Panc1 (cell line): Measurements from ENCODE around the gene FOXD1. TPM values are rescaled to one million over a fixed set of nuclear protein-coding genes. Genes with fewer than 3 reads are reported as not detected.

Source experiments
- ATAC-seq: fragments of 200-7000 bp; cut with Tn5 transposase; 2 replicates; pipeline ENCODE4 v1.9.1; 2020; ENCODE audit warnings: mild to moderate bottlenecking, moderate library complexity
- BruUV-seq: library from RNA; stranded (reverse); fragments of 400-500 nt; replicated peaks from 2 replicates; lab custom pipeline; 2021; lab: Mats Ljungman, UMichigan
- CTCF ChIA-PET: fragments of 300-600 bp; sonication (Branson Sonifier 250); formaldehyde crosslinking; loops from one replicate; lab custom pipeline; 2022; ENCODE audit warnings: antibody characterized with exemption; lab: Charles Lee
- POLR2A ChIA-PET: fragments of 300-600 bp; sonication (Branson Sonifier 250); formaldehyde crosslinking; loops from one replicate; lab custom pipeline; 2022; ENCODE audit warnings: antibody characterized with exemption; lab: Charles Lee
- DNase-seq: peaks from one replicate; pipeline ENCODE4 v3.0.0-alpha.2; 2010; ENCODE audit warnings: low read depth, low spot score
- H3K27ac ChIP-seq: 2 replicates; pipeline ENCODE4 v1.5.1; 2011; ENCODE audit warnings: mild to moderate bottlenecking, low read length, inconsistent platforms
- H3K27me3 ChIP-seq: fragments of 200-500 bp; sonication (Bioruptor generic); 2 replicates; pipeline ENCODE4 v1.6.0; 2014; ENCODE audit warnings: low read length, inconsistent platforms; ENCODE audit not compliant: control insufficient read depth, insufficient read depth
- H3K36me3 ChIP-seq: fragments of 200-500 bp; sonication (Bioruptor generic); 2 replicates; pipeline ENCODE4 v1.5.1; 2014; ENCODE audit warnings: inconsistent platforms, mild to moderate bottlenecking, low read length, moderate library complexity; ENCODE audit not compliant: control insufficient read depth, insufficient read depth
- H3K4me1 ChIP-seq: 2 replicates; pipeline ENCODE4 v1.5.1; 2011; ENCODE audit warnings: inconsistent platforms, mild to moderate bottlenecking, low read length, moderate library complexity; ENCODE audit not compliant: control insufficient read depth, insufficient read depth
- H3K4me3 ChIP-seq, 2 experiments: 2 replicates each; pipeline ENCODE4 v1.5.1; 2011 to 2012; ENCODE audit warnings: low read depth in 2 of 2, low read length in 2 of 2, mild to moderate bottlenecking in 2 of 2, inconsistent platforms in 1 of 2, moderate library complexity in 1 of 2
- H3K9me3 ChIP-seq: fragments of 200-500 bp; sonication (Bioruptor generic); 2 replicates; pipeline ENCODE4 v1.5.1; 2014; ENCODE audit warnings: low read depth, mild to moderate bottlenecking, inconsistent platforms, low read length, moderate library complexity; ENCODE audit not compliant: control insufficient read depth, insufficient read depth
- CTCF ChIP-seq: fragments of 450-650 bp; IDR thresholded peaks from 2 replicates; pipeline ENCODE4 v1.5.1; 2017; ENCODE audit warnings: mild to moderate bottlenecking
- POLR2AphosphoS5 ChIP-seq: IDR thresholded peaks from 2 replicates; pipeline ENCODE4 v1.6.1; 2012; ENCODE audit warnings: mild to moderate bottlenecking, low read depth, low read length, moderate library complexity
- REST ChIP-seq, 2 experiments: IDR thresholded peaks; 2 replicates each; pipeline ENCODE4 v1.6.1; 2011 to 2012; ENCODE audit warnings: low read depth in 2 of 2, control low read depth in 1 of 2, low read length in 1 of 2, mild to moderate bottlenecking in 1 of 2, moderate library complexity in 1 of 2; ENCODE audit not compliant: insufficient read depth in 1 of 2
- SIN3A ChIP-seq: IDR thresholded peaks from 2 replicates; pipeline ENCODE4 v1.6.1; 2012; ENCODE audit warnings: low read depth, mild to moderate bottlenecking, low read length, moderate library complexity, borderline replicate concordance; ENCODE audit not compliant: insufficient read depth
- TCF7L2 ChIP-seq: IDR thresholded peaks from 2 replicates; pipeline ENCODE4 v1.6.1; 2011; ENCODE audit warnings: mild to moderate bottlenecking, low read depth, low read length, inconsistent platforms
- in situ Hi-C: cut with HindIII; loops from 2 replicates; pipeline ENCODE4 v1.10.0; 2016; ENCODE audit warnings: low sequenced_read_pairs, low pct_unique_long_range_greater_than_20kb
- intact Hi-C: fragments of 100-400 bp; cut with micrococcal nuclease; formaldehyde crosslinking; loops from one replicate; pipeline ENCODE4 v1.10.0; 2022; ENCODE audit not compliant: unreplicated experiment
- total RNA-seq: library from RNA; stranded (reverse); gene quantifications from one replicate; pipeline ENCODE4 v1.2.1, GENCODE V29; 2021; ENCODE audit not compliant: unreplicated experiment

Gene FOXD1
- total RNA-seq, 1 experiment from 2014 or later, result 63.3 TPM

GRCh38 chr5:73472116-73472515 is 23.5 kb upstream of the FOXD1 start:
- no peaks in the 10 kb centered on the region for H3K36me3 ChIP-seq
- POLR2A ChIA-PET, result no interaction called here
- DNase-seq (no peak), ATAC-seq (no peak)
- H3K9me3 ChIP-seq, result no peaks in the 10 kb centered on the region
- no peak for TF ChIP-seq REST (IDR thresholded peaks at IDR 0.05; ENCODE audit: insufficient read depth in 1 of 2, low read depth in 2 of 2, low read length in 1 of 2)
- TF ChIP-seq POLR2AphosphoS5, result no peak
- TF ChIP-seq CTCF, result no peak
- TF ChIP-seq SIN3A, result no peak
- TF ChIP-seq TCF7L2, result no peak
- H3K4me3 ChIP-seq, result no peak overlapping the region
- intact Hi-C loops, result no loop called here
- H3K4me1 ChIP-seq, result no peaks in the 10 kb centered on the region
- in situ Hi-C loops, result no loop called here
- no peak overlapping the region for H3K27ac ChIP-seq
- CTCF ChIA-PET, result interaction anchor here (0.6 kb wide), 1 partner anchor 254 kb away, joined by 3 read pairs; no protein-coding TSS in a partner anchor
- H3K27me3 ChIP-seq, result no peaks in the 10 kb centered on the region
- BruUV-seq, result no TSS peak

GRCh38 chr5:73471654-73472053 is 23.1 kb upstream of the FOXD1 start:
- no TSS peak for BruUV-seq
- Histone ChIP-seq H3K4me1 (no peaks in the 10 kb centered on the region), H3K36me3 (no peaks in the 10 kb centered on the region), H3K27me3 (no peaks in the 10 kb centered on the region), H3K4me3 (no peak overlapping the region), H3K27ac (no peak overlapping the region), H3K9me3 (no peaks in the 10 kb centered on the region)
- in situ Hi-C loops (no loop called here), intact Hi-C loops (no loop called here)
- ChIA-PET POLR2A (no interaction called here), CTCF (no interaction called here)
- ATAC-seq, result no peak
- no peak for TF ChIP-seq POLR2AphosphoS5
- no peak for TF ChIP-seq CTCF
- TF ChIP-seq TCF7L2, result no peak
- no peak for TF ChIP-seq SIN3A
- TF ChIP-seq REST (IDR thresholded peaks at IDR 0.05; ENCODE audit: insufficient read depth in 1 of 2, low read depth in 2 of 2, low read length in 1 of 2), result no peak
- no peak for DNase-seq
